HL-60 (cell line): ENCODE measurements around the gene CCPG1.

Experiments used
- CTCF ChIP-seq: IDR thresholded peaks from one replicate; pipeline ENCODE4 v1.5.1; 2011; ENCODE audit warnings: low read length, control low read depth, inconsistent platforms; ENCODE audit not compliant: insufficient read depth
- GABPA ChIP-seq: IDR thresholded peaks from 2 replicates; pipeline ENCODE4 v1.6.1; 2012; ENCODE audit warnings: low read depth
- POLR2AphosphoS5 ChIP-seq: IDR thresholded peaks from 2 replicates; pipeline ENCODE4 v1.6.1; 2012; ENCODE audit warnings: low read depth

DNA sequence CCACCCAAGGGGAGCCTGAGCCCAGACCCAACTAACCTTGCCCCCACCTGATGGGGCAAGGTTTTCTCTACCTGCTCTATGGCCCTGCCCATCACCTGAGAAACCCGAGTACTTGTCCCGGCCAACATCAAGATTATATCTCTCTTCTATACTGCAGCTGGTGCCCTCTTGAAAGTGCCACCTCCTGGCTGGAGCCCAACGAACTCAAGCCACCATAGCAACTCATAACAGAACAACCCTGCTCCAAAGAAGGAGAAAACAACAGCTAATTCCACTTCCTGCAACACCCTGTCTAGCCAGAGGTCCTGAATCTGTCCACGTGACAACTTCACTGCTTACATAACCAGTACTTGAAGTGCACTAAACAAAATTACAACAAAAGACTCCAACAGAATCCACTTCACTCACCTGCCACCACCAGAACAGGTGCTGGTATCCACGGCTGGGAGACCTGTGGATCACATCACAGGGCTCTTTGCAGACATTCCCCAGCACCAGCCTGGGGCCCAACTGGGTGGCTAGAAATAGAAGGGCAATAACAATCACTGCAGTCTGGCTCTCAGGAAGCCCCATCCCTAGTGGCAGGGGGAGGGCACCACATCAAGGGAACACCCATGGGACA lies 49.4 kb upstream of the CCPG1 start:
- TF ChIP-seq GABPA (no peak), CTCF (no peak), POLR2AphosphoS5 (no peak)
